Thoracic aorta (tissue), 2 donors: Measurements from ENCODE around the gene ARNT2. TPM values are rescaled to one million over a fixed set of nuclear protein-coding genes. Genes with fewer than 3 reads are reported as not detected.

ENCODE experiments used
- ATAC-seq: fragments of 150-250 bp; one replicate; pipeline ENCODE4 v1.8.0; 2017; ENCODE audit warnings: low read depth; ENCODE audit not compliant: insufficient number of reproducible peaks, low FRiP score
- DNase-seq: peaks from one replicate; pipeline ENCODE4 v3.0.0-alpha.2; 2020; ENCODE audit warnings: low spot score
- H3K27ac ChIP-seq, 2 donors: fragments of 200-600 bp; sonication (generic); 1 replicate in 1 of 2; 2 replicates in 1 of 2; pipeline ENCODE4 v1.5.1; 2016; ENCODE audit warnings: mild to moderate bottlenecking in 2 of 2, moderate library complexity in 2 of 2
- H3K27me3 ChIP-seq: fragments of 200-600 bp; sonication (generic); replicated peaks from 2 replicates; pipeline ENCODE4 v1.6.0; 2016; ENCODE audit warnings: mild to moderate bottlenecking; ENCODE audit not compliant: insufficient read depth
- H3K36me3 ChIP-seq: fragments of 200-600 bp; sonication (generic); one replicate; pipeline ENCODE4 v1.5.1; 2016
- H3K4me1 ChIP-seq, 2 donors: fragments of 200-600 bp; sonication (generic); 1 replicate in 1 of 2; 2 replicates in 1 of 2; pipeline versions ENCODE4 v1.5.1 to v1.6.0; 2016; ENCODE audit warnings: low read depth in 2 of 2, mild to moderate bottlenecking in 1 of 2; ENCODE audit not compliant: control insufficient read depth in 1 of 2
- H3K4me3 ChIP-seq: fragments of 200-600 bp; sonication (generic); 2 replicates; pipeline ENCODE4 v1.5.1; 2016; ENCODE audit warnings: mild to moderate bottlenecking
- H3K9me3 ChIP-seq: fragments of 200-600 bp; sonication (generic); 2 replicates; pipeline ENCODE4 v1.5.1; 2016
- CTCF ChIP-seq: fragments of 200-600 bp; sonication (generic); IDR thresholded peaks from one replicate; pipeline ENCODE4 v1.5.1; 2019; ENCODE audit warnings: antibody characterized with exemption
- total RNA-seq, 2 donors: library from RNA; depleted of rRNA; stranded (reverse); fragments of >200 nt; gene quantifications; one replicate each; pipeline versions ENCODE4 v1.1.0 to v1.2.3, GENCODE V29; 2016

ARNT2 gene
- total RNA-seq, 2 donors from 2014 or later = 5.8 to 22.9 TPM

GRCh38 chr15:80607287-80607980 lies 203.3 kb downstream of the ARNT2 start:
- ATAC-seq = no peak
- Histone ChIP-seq H3K27me3 (no peaks in the 10 kb centered on the region), H3K27ac (no peak overlapping the region), H3K36me3 (no peaks in the 10 kb centered on the region), H3K4me3 (no peak overlapping the region), H3K4me1 (no peaks in the 10 kb centered on the region), H3K9me3 (no peaks in the 10 kb centered on the region)
- DNase-seq = no peak
- no peak for TF ChIP-seq CTCF

GRCh38 chr15:80608688-80609087 lies 204.5 kb downstream of the ARNT2 start:
- H3K27me3 ChIP-seq = no peaks in the 10 kb centered on the region
- H3K4me3 ChIP-seq = no peak overlapping the region
- no peak for TF ChIP-seq CTCF
- no peaks in the 10 kb centered on the region for H3K4me1 ChIP-seq
- H3K36me3 ChIP-seq = no peaks in the 10 kb centered on the region
- H3K9me3 ChIP-seq = no peaks in the 10 kb centered on the region
- ATAC-seq (no peak), DNase-seq (no peak)
- no peak overlapping the region for H3K27ac ChIP-seq

- Histone ChIP-seq H3K4me3 (no peak overlapping the region), H3K4me1 (no peaks in the 10 kb centered on the region), H3K27ac (no peak overlapping the region), H3K36me3 (no peaks in the 10 kb centered on the region), H3K27me3 (no peaks in the 10 kb centered on the region), H3K9me3 (no peaks in the 10 kb centered on the region)
- no peak for ATAC-seq
- TF ChIP-seq CTCF = no peak
- DNase-seq = no peak
Measured at GRCh38 chr15:80609091-80609490, 204.9 kb downstream of the ARNT2 start.

GRCh38 chr15:80609512-80609946 lies 205.3 kb downstream of the ARNT2 start:
- ATAC-seq (no peak), DNase-seq (no peak)
- no peak overlapping the region for H3K27ac ChIP-seq
- H3K36me3 ChIP-seq = no peaks in the 10 kb centered on the region
- no peaks in the 10 kb centered on the region for H3K4me1 ChIP-seq
- H3K4me3 ChIP-seq = no peak overlapping the region
- H3K9me3 ChIP-seq = no peaks in the 10 kb centered on the region
- no peak for TF ChIP-seq CTCF
- no peaks in the 10 kb centered on the region for H3K27me3 ChIP-seq

GRCh38 chr15:80611543-80612080 lies 207.4 kb downstream of the ARNT2 start:
- no peaks in the 10 kb centered on the region for H3K9me3 ChIP-seq
- ATAC-seq (no peak), DNase-seq (no peak)
- H3K27ac ChIP-seq = no peak overlapping the region
- no peak overlapping the region for H3K4me3 ChIP-seq
- H3K36me3 ChIP-seq = no peaks in the 10 kb centered on the region
- H3K27me3 ChIP-seq = no peaks in the 10 kb centered on the region
- no peaks in the 10 kb centered on the region for H3K4me1 ChIP-seq
- TF ChIP-seq CTCF = no peak
